GM19468 (cell line): ENCODE data around the gene RHEB.

Experiments
- ATAC-seq: cut with Tn5 transposase; IDR thresholded peaks from one replicate; pipeline ENCODE4 v1.9.1; 2021; ENCODE audit warnings: mild to moderate bottlenecking, moderate library complexity, moderate number of reproducible peaks; ENCODE audit not compliant: unreplicated experiment; ENCODE audit errors: extremely low read depth

Gene RHEB

DNA sequence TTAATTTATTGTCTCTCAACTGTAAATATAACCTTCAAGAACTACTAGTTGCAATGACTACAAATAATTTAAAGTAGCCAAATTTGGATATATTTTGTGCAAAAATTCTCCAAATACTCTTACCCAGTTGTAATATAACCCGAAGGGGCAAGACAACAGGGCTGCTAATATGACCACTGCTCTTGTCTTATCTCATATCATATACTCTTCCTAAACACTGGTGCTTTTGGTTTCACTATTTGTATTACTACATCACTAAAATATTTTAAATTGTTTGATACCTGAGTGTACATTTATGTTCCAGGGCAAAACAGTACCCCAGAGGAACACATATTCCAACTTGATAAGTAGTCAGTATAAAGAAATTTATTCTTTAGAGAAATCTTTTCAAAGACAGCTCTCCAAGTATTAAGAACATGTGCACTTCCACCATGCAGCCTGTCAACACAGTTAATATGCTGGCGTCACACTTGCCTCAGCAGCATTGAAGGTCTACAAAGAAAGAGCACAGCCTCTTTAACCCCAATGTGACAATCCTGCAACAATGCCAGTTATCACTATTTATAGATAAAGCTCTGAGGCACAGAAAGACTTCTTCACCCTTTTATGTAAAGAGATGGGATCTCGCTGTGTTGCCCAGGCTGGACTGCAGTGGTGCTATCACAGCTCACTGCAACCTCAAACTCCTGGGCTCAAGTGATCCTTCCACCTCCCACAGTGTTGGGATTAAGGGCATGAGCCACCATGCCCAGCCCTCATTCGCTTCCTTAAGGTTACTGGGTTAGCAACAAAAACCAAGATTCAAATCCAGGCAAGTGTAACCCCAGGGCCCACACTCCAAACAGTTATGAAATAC, 37.8 kb downstream of the RHEB start:
- ATAC-seq, result no peak

DNA sequence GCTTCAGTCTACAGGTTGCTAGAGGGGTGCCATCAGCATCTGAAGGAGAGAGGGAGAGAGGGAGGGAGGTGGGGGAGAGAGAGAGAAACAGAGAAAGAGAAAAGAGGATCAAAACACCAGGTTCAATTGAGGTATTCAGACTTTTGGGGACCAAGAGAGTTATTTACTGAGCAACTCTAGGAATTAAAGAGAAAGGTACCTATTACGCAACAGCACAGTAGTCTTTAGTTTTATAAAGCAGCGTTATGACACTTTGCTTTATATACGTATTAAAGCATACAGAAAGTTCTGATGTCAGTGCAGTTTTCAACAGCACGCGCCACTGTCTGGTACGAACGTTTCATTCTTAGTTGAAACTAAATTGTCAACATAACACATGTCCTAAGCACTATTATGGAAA, 41.8 kb downstream of the RHEB start:
- no peak for ATAC-seq

DNA sequence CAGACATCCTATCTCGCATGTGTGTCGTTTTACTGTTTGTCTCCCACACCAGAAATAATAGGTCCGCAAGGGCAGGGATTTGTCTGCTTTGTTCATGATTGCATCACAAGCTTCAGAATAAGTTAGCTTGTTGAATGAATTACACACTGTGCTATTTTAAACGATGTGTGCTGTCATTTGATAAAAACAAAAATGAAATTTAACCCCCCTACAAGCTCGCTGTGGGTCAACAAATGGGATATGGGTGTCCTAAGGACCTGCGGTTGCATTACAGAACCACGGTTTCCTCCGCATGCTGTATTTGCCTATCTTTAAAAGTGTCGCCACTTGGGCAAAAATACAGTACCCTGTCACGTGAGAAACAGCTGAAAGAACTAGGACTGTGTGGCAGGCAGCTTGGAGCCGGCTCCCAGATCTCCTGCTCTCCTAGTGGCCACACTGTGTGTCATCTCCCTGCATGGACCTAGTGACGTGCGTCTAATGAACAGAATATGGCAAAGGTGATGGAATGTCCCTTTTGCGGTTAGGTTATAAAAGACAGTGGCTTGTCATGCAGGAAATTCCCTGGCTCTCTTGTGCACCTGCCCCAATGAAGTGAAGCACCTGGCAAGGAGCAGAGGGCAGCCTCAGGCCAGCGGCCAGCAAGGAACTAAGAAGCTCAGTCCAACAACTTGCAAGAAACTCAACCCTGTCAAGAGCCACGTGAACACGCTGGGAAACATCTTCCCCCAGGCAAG, 46.9 kb downstream of the RHEB start:
- ATAC-seq, result peak; percentile 26

DNA sequence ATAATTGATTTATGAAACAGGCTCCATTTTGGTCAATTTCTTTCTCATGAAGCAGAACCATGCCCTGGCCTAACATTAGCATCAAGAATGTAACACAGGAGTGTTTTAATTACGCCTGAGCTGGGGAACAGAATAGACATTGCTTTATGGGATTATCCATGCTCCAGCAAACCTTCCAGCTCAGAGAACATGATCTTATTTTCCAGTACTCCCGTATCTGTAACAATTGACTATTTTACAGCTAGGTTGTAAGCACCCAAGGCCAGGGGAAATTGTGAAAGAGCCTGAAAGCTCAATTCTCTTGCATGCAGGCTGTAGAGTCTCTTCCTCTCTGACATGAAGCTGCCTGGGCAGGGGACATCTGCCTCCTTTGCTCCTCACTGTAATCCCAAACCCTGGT, 49.0 kb downstream of the RHEB start:
- no peak for ATAC-seq

DNA sequence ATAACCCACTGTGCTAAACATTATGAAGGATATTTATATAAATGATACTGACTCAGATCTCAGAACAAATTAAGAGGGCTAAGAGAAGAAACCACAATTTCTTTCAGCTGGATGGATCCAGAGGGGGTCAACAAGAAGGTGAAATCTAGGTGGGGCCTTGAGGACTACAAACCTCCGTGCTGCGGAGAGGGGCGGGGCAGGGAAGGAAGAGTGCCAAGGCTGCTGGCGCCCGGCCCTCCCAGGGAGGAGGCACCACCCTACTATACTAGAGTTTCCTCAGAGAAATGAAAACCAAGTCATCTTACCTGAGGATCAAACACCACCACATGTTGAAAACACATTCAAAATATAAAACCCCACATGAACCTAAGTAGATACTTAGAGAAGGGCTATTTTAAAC, 50.4 kb downstream of the RHEB start:
- no peak for ATAC-seq

DNA sequence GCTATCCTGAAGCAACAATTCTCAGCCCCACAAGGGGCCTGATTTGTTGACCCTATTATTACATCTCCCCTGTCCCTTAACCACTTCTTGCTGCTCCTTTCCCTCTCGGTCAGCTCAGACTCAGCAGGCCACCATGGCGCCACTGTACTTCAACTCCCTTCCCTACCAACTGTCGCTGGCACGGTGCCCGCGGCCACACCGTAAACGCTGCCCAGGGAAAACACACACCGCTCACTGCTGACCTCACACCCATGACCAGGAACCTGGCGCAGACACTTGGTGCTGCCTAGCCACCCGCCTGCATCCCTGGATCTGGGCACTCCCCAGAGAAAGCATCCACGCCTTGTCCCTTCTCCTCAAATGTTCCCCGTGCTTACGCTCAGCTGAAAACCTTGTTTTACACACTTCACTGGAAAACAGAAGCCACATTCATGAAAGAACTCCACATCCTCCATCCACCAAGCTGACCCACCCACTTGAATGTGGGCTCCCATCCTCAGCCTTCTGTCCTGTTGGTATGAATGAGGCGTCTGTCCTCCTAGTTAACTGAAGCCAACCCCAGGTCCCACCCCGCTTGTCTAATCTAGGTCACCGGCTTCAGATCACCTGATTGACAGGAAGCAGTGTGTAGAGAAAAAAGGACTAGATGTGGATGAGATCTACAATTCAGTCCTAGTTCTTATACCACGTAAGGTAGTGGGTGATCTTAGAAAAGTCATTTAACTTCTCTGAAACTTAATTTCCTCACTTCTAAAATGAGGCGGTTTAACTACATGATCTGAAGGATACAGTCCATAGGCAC, 51.3 kb downstream of the RHEB start:
- no peak for ATAC-seq

DNA sequence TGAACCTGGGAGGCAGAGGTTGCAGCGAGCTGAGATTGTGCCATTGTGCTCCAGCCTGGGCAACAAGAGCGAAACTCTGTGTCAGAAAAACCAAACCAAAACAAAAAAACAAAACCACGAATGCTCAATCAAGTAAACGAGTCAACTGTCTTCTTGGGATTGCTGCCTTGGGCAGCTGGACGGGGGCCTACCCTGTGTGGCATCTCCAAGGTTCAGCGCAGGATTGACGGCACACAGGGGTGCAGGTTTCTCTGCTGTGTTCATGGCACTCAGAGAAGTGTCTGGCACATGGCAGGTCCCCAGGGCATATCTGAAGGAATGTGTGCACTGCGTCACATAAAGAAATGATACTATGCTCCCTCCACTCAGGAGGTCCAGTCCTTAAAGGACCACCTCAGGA, 54.5 kb downstream of the RHEB start:
- ATAC-seq, result no peak

DNA sequence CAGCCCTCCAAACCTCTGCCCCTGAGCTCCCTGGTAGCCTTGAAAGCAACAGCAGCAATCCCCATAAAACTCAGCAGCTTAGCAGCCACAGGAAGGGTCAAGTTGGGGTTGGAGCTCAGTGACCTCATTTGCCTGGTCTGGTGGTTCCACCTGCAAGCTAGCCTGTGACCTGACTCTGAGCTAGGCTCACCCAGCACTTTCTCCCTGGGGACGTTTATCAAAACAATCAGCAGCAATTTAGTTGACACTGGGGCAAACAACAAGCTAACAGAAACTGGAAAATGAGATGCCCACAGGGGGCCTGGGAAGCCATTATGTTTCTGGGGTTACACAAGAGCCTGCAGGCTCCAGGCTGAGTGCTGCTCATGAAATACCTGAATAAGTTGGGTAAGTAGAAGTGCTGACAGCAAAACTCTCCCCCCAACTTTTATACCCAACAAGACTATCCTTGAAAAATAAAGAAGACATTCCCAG, 57.4 kb downstream of the RHEB start:
- no peak for ATAC-seq

DNA sequence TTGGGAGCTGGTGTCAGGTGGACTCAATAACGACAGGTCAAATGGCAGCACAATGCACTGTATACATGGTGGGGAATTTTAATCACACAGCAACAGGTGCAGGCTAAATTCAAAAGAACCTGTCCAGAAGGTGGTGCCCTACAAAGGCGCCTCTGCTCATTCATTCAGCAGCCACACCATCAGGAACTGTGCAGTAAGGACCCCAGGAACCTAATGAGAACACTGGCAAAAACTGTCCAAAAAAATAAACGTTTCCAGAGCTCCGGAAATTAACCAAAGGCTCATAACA, 57.8 kb downstream of the RHEB start:
- ATAC-seq, result no peak

DNA sequence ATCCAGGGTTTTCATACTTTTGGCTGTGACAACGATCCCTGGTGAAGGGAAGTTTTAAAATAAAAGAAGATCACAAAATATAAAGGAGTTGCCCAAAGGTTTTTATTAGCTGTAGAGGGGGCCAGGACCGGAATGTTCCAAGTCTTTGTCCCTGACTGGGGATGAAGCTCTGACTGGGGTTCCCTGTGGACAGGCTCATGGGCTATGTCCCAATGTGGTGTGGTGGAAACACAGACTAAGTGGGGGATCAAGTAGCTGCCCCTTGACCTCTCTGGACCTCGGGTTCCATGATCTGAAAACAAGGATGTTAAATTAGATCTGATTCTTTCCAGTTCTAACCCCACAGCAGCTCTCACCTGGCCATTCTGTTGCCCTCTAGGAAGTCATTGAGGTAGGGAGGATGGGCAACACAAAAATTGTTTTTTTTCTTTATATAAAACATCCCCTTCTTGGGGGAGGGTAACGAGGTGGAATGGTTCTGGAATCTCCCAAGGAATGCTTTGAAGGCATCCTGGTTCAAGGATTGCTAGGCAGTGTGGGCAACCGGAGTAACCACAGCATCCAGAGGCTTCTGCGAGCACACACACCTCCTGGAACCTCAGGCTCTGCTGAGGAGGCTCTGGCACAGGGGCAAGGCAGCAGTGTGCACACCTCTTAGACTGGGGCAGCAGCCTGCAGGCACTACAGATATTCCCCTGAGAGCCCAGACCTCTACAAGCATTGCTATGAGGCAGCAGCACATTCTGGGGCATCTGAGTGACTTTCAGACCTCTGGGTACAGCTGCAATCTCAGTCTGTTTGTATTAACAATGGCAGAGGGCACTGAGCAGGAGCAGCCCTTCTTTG, 58.4 kb downstream of the RHEB start:
- ATAC-seq, result no peak

DNA sequence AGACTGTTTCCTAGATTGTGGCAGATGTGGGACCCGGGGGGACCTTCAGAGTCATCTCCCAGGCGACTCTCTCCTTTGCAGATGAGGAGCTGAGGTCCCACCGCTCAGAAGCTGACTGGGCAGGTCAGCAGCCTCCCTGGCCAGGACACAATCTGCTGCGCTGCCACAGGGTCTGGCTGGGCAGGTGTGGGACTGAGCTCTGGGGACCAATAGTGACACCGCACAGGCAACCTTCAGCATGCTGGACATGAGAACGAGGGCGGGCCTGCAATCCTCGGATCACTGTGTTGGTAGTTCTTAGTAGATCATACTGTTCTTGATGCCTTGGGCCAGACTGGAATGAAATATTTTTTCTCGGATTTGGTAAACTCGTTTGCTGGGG, 59.2 kb downstream of the RHEB start:
- ATAC-seq, result no peak

DNA sequence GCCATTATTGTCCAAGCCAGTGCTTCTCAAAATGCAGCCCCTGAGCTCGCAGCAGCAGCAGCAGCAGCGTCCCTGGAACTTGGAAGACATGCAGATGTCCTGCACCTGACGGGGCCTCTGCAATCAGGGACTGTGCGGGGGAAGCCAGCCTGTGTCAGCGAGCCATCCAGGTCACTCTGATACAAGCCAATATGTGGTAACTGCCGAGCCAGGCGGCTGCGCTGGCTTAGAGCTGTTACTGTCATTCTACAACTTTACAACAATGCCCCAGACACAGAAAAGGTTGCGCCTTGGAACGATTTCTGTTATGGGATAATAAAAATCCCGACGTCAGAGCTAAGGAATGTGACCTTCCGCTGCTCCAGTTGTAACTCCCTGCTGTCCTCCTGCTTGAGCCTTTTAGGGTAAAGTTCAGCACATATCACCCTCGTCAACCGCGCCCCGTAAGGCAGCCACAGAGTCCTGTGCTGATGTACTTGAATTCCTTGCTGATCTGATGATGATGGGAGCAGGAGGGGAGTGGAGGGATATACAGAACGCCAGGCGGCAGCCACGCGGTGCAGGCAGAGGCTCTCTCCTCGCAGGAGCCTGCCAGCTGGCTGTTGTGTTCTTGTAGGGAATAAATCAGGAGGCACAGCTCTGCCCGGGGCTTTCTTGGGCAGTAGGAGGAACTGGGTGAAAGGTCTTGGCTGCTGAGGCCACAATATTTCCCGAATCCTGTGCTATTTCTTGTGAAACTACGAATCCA, 59.8 kb downstream of the RHEB start:
- no peak for ATAC-seq

DNA sequence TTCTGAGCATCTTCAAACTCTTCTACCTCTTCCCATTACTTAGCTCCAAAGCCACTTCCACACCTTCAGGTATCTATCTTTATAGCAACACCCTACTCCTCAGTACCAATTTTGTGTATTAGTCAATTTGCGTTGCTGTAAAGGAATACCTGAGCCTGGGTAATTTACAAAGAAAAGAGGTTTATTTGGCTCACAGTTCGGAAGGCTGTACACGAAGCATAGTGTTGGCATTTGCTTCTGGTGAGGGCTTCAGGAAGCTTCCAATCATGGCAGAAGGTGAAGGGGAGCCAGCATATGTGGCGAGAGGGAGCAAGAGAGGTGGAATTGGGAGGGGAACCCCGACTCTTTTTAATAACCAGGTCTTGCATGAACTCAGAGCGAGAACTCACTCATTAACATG, 62.2 kb downstream of the RHEB start:
- no peak for ATAC-seq

DNA sequence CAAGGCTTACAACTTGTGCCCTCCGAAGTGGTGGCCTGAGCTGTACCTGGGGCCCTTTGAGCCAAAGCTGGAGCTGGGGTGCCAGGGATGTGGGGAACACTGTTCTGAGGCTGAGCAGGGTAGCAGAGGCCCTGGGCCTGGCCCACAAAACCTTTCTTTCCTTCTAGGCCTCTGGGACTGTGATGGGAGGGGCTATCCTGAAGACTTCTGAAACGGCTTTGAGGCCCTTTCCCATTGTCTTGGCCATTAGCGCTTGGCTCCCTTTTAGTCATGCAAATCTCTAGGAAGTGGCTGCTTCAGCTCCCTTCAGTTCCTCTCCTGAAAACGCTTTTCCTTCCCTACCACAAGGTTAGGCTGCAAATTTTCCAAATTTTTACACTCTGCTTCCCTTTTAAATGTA, 62.9 kb downstream of the RHEB start:
- ATAC-seq, result no peak

DNA sequence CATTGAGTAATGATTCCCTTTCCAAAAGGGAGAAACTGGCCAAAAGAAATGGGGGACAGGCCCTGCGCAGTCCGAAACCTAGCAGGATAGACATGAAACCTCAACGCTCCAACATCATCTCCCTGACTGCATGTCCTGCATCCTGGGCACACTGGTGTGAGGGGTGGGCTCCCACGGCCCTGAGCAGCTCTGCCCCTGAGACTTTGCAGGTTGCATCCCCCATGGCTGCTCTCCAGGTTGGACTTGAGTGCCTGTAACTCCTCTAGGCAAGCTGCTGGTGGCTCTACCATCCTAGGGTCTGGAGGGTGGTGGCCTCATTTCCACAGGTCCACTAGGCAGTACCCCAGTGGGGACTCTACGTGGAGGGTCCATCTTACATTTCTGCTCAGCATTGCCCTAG, 63.4 kb downstream of the RHEB start:
- no peak for ATAC-seq

DNA sequence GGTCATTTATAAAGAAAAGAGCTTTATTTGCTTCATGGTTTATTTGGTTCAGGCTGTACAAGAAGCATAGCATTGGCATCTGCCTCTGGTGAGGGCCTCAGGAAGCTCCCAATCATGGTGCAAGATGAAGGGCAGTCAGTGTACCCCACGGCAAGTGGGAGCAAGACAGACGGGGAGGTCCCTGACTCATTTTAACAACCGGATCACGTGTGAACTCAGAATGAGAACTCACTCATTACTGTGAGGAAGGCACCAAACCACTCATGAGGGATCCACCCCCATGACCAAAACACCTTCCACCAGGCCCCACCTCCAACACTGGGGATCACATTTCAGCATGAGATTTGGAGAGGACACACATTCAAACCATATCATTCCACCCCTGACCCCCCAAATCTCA, 64.0 kb downstream of the RHEB start:
- no peak for ATAC-seq

DNA sequence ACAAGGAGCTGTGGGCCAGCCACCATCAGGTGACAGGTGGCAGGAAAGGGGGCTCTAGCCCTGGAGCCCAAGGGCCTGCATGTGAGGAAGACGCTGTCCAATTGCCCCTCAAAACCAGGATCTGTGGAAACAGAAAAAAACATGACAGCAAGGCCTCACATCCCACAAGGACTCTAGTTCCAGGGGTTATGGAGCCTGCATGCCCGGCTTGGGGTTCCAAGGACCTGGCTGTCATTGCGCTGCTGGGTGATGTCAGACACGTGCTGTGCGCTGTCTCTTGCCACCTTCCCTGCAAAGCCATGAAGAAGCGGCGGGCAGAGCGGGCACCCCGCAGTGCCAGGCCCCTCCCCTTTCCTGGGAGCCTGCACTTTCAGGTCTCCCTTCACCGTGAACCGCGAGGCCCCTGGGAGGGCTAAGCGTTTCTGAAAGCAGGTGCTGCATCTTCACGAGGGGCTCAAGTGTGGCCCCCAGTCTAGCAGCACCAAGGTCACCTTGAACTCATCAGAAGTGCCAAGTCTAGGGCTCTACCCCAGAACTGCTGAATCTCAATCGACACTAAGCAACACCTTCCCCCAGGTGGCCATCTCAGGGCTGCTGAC, 64.7 kb downstream of the RHEB start:
- ATAC-seq, result no peak

DNA sequence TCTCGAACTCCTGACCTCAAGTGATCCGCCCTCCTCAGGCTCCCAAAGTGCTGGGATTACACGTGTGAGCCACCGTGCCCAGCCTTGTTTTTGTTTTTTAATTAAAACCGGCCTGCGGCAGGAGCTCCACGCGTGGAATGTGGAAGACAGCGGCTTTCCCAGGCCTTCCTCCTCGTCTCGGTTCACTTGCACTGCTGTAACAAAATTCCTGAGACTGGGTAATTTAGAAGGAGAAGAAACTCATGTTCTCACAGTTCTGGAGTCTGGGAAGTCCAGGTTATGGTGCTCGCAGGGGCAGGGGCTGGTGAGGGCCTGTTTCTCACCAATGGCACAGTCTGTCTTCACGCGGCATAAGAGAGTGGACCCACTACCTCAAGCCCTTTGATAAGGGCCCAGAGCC, 65.4 kb downstream of the RHEB start:
- no peak for ATAC-seq

DNA sequence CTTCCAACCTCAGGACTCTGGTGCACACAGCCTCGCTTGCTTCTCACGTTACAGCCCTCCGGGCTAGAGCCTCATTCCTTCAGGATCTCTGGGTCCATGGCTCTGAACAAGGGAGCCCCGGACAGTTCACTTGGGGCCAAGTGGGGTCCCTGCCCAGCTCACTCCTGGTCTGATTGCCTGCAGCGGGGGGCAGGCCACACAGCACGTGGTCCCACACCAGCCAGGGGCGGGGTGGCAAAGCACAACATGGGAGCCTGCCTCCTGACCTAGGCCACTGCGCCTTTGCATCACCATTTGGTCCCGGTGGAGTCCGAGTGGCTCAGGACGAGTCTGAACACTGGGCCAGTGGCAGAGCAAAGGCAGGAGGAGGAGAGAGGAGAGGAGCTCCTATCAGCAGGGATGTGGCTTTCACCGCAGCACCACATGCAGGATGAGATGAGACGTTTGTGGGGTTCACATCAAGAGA, 66.3 kb downstream of the RHEB start:
- no peak for ATAC-seq
